PC-3 (cell line): ENCODE data around the gene CDKN2B-AS1. TPM values are rescaled to one million over a fixed set of nuclear protein-coding genes. Genes with fewer than 3 reads are reported as not detected.

ENCODE experiments used
- ATAC-seq: fragments of 200-7000 bp; cut with Tn5 transposase; 2 replicates; pipeline ENCODE4 v1.9.1; 2020; ENCODE audit warnings: mild to moderate bottlenecking, moderate library complexity
- BruUV-seq: library from RNA; stranded (reverse); fragments of 400-500 nt; replicated peaks from 2 replicates; lab custom pipeline; 2021; lab: Mats Ljungman, UMichigan
- CTCF ChIA-PET: fragments of 300-600 bp; sonication (Branson Sonifier 250); formaldehyde crosslinking; loops from one replicate; lab custom pipeline; 2022; ENCODE audit warnings: antibody characterized with exemption; lab: Charles Lee
- POLR2A ChIA-PET: fragments of 300-600 bp; sonication (Branson Sonifier 250); formaldehyde crosslinking; loops from one replicate; lab custom pipeline; 2022; ENCODE audit warnings: antibody characterized with exemption; ENCODE audit not compliant: unreplicated experiment; lab: Charles Lee
- DNase-seq: peaks from one replicate; pipeline ENCODE4 v3.0.0-alpha.2; 2015
- H2AFZ ChIP-seq: fragments of 300-600 bp; sonication (generic); 2 replicates; pipeline ENCODE4 v1.6.0; 2016; ENCODE audit warnings: antibody characterized with exemption, low read length
- H3F3A ChIP-seq: fragments of 300-600 bp; sonication (generic); one replicate; pipeline ENCODE4 v1.6.0; 2017; ENCODE audit warnings: antibody characterized with exemption, low read length, control low read depth, mild to moderate bottlenecking; ENCODE audit not compliant: unreplicated experiment
- H3K27ac ChIP-seq: fragments of 300-600 bp; sonication (generic); 2 replicates; pipeline ENCODE4 v1.5.1; 2016; ENCODE audit warnings: mild to moderate bottlenecking, low read length
- H3K27me3 ChIP-seq: fragments of 300-600 bp; sonication (generic); 2 replicates; pipeline ENCODE4 v1.6.1; 2016; ENCODE audit warnings: low read length, mixed read lengths
- H3K36me3 ChIP-seq: fragments of 300-600 bp; sonication (generic); 2 replicates; pipeline ENCODE4 v1.6.1; 2016; ENCODE audit warnings: low read depth, mixed run types, low read length, mixed read lengths
- H3K4me1 ChIP-seq: fragments of 300-600 bp; sonication (generic); 2 replicates; pipeline ENCODE4 v1.5.1; 2016; ENCODE audit warnings: low read length; ENCODE audit not compliant: insufficient read depth
- H3K4me2 ChIP-seq: fragments of 300-600 bp; sonication (generic); 2 replicates; pipeline ENCODE4 v1.6.0; 2016; ENCODE audit warnings: low read length
- H3K4me3 ChIP-seq: fragments of 300-600 bp; sonication (generic); 2 replicates; pipeline ENCODE4 v1.5.1; 2016; ENCODE audit warnings: mild to moderate bottlenecking, low read length, mixed read lengths
- H3K79me2 ChIP-seq: fragments of 300-600 bp; sonication (generic); 2 replicates; pipeline ENCODE4 v1.6.1; 2017; ENCODE audit warnings: low read length, mixed read lengths
- H3K9ac ChIP-seq: fragments of 300-600 bp; sonication (generic); 2 replicates; pipeline ENCODE4 v1.6.0; 2016; ENCODE audit warnings: mild to moderate bottlenecking, low read length
- H3K9me2 ChIP-seq: fragments of 300-600 bp; sonication (generic); replicated peaks from 2 replicates; pipeline ENCODE4 v1.6.1; 2016; ENCODE audit warnings: mixed run types, low read length, mixed read lengths
- H3K9me3 ChIP-seq: fragments of 300-600 bp; sonication (generic); 2 replicates; pipeline ENCODE4 v1.6.1; 2016; ENCODE audit warnings: low read length, mixed read lengths
- H4K20me1 ChIP-seq: fragments of 300-600 bp; sonication (generic); 2 replicates; pipeline ENCODE4 v1.6.1; 2016; ENCODE audit warnings: low read length, mixed read lengths
- EZH2 ChIP-seq: fragments of 300-600 bp; sonication (generic); IDR thresholded peaks from one replicate; pipeline ENCODE4 v1.6.1; 2017; ENCODE audit warnings: antibody characterized with exemption, mild to moderate bottlenecking, low read length; ENCODE audit not compliant: unreplicated experiment
- EZH2phosphoT487 ChIP-seq: fragments of 300-600 bp; sonication (generic); IDR thresholded peaks from 2 replicates; pipeline ENCODE4 v1.6.1; 2018; ENCODE audit warnings: mild to moderate bottlenecking, antibody characterized with exemption, low read length, borderline replicate concordance
- intact Hi-C: fragments of 100-400 bp; cut with micrococcal nuclease; formaldehyde crosslinking; loops from 2 replicates; pipeline ENCODE4 v1.9.0; 2023
- total RNA-seq: library from RNA; depleted of rRNA; stranded (reverse); fragments of >200 nt; gene quantifications from 2 replicates; pipeline ENCODE4 v1.2.3, GENCODE V29; 2014
- TF ChIP-seq, protein P1 (sequence below): fragments of 300-600 bp; sonication (generic); conservative IDR thresholded peaks from 2 replicates; pipeline ENCODE4 v1.5.1; 2017; ENCODE audit warnings: antibody characterized with exemption, low read depth, mild to moderate bottlenecking, low read length

CDKN2B-AS1 gene
- total RNA-seq, 1 experiment from 2014 or later, result 2.0 TPM

DNA sequence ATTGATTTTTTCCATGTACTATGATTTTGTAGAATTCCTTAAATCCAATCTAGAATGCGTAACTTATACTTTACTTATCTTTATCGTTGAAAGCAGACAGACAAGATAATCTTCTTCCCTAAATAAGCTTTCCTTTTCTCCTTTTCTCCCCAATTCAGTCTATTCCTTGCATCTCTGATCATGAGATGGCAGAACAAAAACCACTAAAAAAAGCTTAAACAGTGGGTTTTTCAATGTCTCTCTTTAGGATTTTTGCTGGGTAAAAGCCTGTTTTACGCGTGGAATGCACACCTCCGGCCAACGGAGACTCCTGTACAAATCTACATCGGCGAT is 13.8 kb downstream of the CDKN2B-AS1 start:
- peak overlapping the region; percentile 91 for H3K4me2 ChIP-seq
- no peak for TF ChIP-seq EZH2
- TF ChIP-seq EZH2phosphoT487, result no peak
- TF ChIP-seq, protein P1, sequence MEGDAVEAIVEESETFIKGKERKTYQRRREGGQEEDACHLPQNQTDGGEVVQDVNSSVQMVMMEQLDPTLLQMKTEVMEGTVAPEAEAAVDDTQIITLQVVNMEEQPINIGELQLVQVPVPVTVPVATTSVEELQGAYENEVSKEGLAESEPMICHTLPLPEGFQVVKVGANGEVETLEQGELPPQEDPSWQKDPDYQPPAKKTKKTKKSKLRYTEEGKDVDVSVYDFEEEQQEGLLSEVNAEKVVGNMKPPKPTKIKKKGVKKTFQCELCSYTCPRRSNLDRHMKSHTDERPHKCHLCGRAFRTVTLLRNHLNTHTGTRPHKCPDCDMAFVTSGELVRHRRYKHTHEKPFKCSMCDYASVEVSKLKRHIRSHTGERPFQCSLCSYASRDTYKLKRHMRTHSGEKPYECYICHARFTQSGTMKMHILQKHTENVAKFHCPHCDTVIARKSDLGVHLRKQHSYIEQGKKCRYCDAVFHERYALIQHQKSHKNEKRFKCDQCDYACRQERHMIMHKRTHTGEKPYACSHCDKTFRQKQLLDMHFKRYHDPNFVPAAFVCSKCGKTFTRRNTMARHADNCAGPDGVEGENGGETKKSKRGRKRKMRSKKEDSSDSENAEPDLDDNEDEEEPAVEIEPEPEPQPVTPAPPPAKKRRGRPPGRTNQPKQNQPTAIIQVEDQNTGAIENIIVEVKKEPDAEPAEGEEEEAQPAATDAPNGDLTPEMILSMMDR, result no peak
- H3K9me3 ChIP-seq, result no peaks in the 10 kb centered on the region
- H4K20me1 ChIP-seq, result peaks cover 8% of the 10 kb centered on the region
- H3K9ac ChIP-seq, result peak overlapping the region; percentile 96
- H3K27ac ChIP-seq, result peak overlapping the region; percentile 90
- H3F3A ChIP-seq, result no peaks in the 10 kb centered on the region
- BruUV-seq, result no TSS peak
- ATAC-seq (no peak), DNase-seq (no peak)
- H3K36me3 ChIP-seq, result peaks cover 5% of the 10 kb centered on the region; the same call in 1 of the 2 replicates
- H3K4me3 ChIP-seq, result peak overlapping the region; percentile 87
- peaks cover 9% of the 10 kb centered on the region for H3K4me1 ChIP-seq
- no peaks in the 10 kb centered on the region for H3K27me3 ChIP-seq
- H2AFZ ChIP-seq, result 0 out of 2 replicates have a peak overlapping the region, but pooled peaks have one; percentile 13
- CTCF ChIA-PET, result interaction anchor here (0.5 to 1.7 kb wide), 4 partner anchors 12 to 236 kb away, joined by 3 to 15 read pairs (median 4); no protein-coding TSS in a partner anchor
- POLR2A ChIA-PET, result interaction anchor here (0.6 to 1.3 kb wide), 2 partner anchors 125 to 231 kb away, joined by 3 to 4 read pairs; no protein-coding TSS in a partner anchor
- intact Hi-C loops, result loop anchor here (1.0 to 5.0 kb wide), 5 partner anchors 34 to 230 kb away; no protein-coding TSS in a partner anchor
- no peaks in the 10 kb centered on the region for H3K9me2 ChIP-seq
- peaks cover 56% of the 10 kb centered on the region for H3K79me2 ChIP-seq

DNA sequence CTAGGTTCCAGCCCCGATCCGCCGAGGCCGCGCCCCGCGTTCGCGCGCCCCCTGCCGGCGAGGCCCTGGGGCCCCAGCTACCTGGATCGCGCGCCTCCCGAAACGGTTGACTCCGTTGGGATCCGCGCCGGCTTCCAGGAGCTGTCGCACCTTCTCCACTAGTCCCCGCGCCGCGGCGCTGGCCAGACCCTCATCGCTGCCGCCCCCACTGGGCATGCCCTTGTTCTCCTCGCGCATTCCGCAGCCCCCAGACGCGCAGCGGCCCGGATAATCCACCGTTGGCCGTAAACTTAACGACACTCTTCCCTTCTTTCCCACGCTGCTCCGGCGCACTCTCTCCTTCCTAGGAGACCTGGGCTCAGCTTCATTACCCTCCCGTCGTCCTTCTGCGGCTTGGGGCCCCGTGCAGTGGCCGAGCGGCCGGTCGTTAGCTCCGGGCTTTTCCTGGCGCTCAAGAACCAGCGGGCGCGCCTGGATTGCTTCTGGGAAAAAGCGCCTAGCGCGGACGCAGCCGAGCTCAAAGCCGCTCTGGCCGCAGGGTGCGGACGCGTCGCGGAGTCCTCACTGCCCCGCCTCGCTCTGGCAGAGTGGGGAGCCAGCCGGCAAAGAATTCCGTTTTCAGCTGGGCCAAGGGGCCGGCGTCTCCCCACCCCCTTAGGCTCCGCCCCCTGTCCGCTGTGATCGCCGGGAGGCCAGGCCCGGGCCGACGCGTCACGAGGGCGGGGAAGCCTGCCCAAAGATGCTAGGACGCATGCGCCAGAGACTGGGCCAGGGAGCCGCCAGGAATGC is 14.3 kb downstream of the CDKN2B-AS1 start, which contains the start of gene CDKN2B:
CDKN2B (minus strand) TSS at position 589 of the 789 bp plus-strand sequence; CDS start at position 237, 352 bp downstream.
- Histone ChIP-seq H3K27ac (peak within 1 kb of the TSS; percentile 90), H3K4me2 (peak within 1 kb of the TSS; percentile 91), H2AFZ (peak within 1 kb of the TSS; percentile 61), H3K9me2 (no peaks in the 10 kb centered on the region), H3F3A (no peaks in the 10 kb centered on the region), H3K9me3 (no peaks in the 10 kb centered on the region), H3K9ac (peak within 1 kb of the TSS; percentile 96), H3K79me2 (peaks cover 51% of the 10 kb centered on the region), H3K4me3 (peak within 1 kb of the TSS; percentile 87), H3K36me3 (peaks cover 5% of the 10 kb centered on the region; the same call in 1 of the 2 replicates), H4K20me1 (peaks cover 8% of the 10 kb centered on the region), H3K4me1 (peaks cover 9% of the 10 kb centered on the region), H3K27me3 (no peaks in the 10 kb centered on the region)
- intact Hi-C loops, result loop anchor here (1.0 to 5.0 kb wide), 5 partner anchors 33 to 230 kb away; no protein-coding TSS in a partner anchor
- no TSS peak for BruUV-seq
- TF ChIP-seq, protein P1, result peak; percentile 83
- TF ChIP-seq EZH2, result no peak
- CTCF ChIA-PET, result interaction anchor here (0.5 to 1.7 kb wide), 11 partner anchors 13 to 690 kb away, joined by 3 to 15 read pairs (median 4); no protein-coding TSS in a partner anchor
- ATAC-seq (peak; percentile 89), DNase-seq (peak; percentile 95)
- POLR2A ChIA-PET, result interaction anchor here (0.5 to 1.3 kb wide), 10 partner anchors 31 to 467 kb away, joined by 3 to 9 read pairs (median 4); no protein-coding TSS in a partner anchor
